Left kidney (tissue), 2 donors: ENCODE measurements around the gene DNAH7. TPM values are rescaled to one million over a fixed set of nuclear protein-coding genes. Genes with fewer than 3 reads are reported as not detected.

ENCODE experiments used
- DNase-seq: peaks from one replicate; pipeline ENCODE4 v3.0.0-alpha.2; 2013
- polyA plus RNA-seq: library from polyadenylated mRNA; unstranded; fragments of 120-200 nt; gene quantifications from one replicate; pipeline ENCODE4 v1.2.1, GENCODE V29; 2013; ENCODE audit not compliant: insufficient read length

Gene DNAH7
- polyA plus RNA-seq, 1 donor: 8.8 TPM

DNA sequence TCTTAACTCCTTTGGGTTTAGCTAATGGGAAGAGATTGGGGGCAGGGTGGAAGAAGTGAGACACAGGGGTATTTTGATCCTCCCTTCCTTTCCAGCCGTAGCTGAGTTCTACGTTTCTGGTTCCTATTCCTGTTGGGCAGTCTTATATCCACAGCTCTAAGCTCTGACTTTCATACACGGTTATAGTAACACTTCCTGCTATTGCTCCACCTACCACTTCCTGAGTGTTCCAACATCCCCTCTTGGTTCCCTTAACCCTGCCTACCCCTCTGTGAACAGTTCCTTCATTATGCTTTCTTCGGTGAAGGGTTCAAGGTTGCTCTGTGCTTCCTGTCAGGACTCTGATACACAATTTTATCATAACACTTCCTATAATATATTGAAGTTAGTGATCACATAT lies 205.1 kb downstream of the DNAH7 start:
- DNase-seq: no peak

DNA sequence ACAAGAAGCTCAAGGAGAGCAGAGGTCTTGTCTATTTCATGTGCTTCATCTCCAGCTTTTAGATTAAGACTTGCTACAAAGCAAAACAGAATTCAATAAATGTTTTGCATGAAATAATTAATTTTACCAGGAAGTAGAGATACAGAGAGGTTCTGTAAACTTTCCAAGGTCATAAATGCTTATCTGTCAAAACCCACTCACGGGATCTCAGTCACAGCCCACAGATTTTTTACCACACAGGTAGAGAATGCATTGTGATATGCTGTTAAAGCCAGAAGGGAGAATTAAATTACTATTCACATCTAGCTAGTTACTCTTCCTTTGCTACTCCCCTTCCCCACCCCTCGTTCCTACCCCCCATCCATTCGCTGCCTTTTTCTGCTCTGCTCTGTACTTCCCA lies 205.5 kb downstream of the DNAH7 start:
- no peak for DNase-seq

DNA sequence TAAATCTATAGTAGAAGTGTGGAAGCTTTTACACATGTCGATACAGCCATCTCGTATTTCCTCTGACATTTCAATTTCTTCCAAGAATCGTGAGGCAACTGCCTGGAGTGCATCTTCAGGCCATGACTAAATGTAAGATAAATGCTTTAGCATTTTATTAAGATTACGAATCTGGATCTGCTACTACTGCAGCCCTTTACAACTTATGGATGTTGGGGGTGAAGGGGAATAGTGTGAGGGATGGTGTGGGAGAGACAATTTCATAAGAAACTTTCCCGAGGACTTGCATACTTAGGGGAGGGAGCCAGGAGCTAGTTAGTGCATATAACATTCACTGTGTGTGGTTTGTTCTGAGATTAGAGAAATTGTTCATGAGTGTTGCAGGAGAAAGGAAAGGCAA lies 206.8 kb downstream of the DNAH7 start:
- no peak for DNase-seq

DNA sequence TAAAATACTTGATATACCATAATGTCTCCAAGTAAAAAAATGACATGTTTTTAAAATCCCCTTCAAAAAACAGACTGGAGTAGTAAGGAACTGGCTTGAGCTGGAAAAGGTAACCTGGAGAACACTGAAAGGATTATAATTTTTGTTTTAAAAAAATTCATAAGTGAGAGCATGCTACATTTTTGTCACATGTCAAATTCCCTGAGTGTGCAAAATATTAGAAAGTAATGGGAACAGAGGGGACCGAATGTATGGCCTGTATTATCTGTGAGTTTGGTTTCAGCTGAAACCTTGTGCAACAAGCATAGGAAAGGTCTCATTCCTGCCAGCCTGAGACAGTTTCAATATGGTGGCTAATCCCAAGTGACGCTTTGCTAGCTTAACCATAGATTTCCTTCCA lies 209.1 kb downstream of the DNAH7 start:
- DNase-seq: no peak

- DNase-seq: no peak
Measured at GRCh38 chr2:195857132-195857531, 211.5 kb downstream of the DNAH7 start.

DNA sequence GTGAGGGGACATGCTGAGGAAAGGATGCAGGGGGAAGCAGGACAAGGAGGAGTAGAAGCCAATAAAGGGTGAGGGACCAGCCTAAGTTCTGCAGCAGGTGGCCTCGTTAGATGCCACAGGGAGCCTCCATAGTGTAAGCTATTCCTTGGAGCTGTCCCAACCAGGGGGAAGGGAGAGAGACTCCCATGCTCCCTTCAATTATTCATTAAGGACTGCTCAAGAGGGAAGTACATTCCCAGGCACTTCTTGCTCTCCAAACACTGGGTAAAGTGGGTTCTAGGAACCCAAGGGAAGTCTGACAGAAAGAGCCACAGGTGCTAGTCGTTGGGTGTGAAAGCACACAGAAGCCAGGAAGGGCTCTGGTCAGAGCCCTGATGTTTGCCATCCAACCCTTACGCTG lies 217.9 kb downstream of the DNAH7 start:
- no peak for DNase-seq

DNA sequence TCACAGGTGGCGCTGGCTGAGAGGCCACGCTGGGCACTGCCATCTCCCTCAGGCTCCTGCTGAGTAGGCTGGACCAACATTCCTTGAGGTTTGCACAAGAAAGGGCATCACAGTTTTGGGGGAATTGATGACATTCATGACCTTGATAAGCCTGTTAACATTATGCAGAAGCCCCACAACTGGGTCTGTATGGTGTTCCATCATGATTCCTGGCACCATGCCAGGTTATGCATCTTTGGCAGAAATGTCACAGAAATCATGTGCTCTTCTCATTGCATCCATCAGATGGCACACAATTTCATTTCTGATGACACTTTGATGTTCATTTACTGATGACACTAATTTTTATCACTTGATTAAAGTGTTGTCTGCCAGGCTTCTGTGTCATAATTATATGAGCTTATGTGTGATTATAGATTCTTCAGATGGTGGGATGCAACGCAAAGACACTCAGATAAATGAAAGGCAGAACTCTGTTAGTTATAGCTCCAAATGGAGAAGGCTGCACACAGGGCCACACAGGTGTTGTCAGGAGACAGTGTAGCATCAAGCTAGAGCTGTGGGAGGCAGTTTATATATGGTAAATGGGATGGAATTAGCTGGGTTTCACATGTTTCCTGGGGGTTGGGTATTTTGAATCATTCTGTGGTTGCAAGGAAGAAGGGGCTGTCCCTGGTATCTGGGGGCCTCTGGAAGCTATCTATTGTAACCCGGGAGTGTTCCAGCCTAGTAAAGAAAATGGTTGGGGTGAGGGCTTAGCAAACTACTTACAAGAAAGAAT lies 220.3 kb downstream of the DNAH7 start:
- no peak for DNase-seq

DNA sequence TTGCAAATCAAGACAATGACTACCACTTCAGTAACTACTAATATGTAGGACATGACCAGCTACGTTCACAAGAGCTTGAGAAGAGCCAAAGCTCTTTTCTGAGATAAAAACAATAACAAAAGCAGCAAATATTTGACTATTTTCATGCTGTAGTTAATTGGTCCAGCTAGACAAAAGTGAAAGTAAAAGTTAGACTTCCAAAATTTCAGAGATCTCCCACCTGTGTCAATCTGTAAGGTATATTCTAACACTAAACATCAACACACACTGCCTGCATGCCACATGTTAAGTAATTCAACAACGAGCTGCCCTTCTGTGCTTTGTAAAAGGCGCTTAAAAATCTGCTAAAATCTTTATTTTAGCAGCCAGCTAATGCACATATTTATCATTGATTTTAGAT lies 225.7 kb downstream of the DNAH7 start:
- no peak for DNase-seq

DNA sequence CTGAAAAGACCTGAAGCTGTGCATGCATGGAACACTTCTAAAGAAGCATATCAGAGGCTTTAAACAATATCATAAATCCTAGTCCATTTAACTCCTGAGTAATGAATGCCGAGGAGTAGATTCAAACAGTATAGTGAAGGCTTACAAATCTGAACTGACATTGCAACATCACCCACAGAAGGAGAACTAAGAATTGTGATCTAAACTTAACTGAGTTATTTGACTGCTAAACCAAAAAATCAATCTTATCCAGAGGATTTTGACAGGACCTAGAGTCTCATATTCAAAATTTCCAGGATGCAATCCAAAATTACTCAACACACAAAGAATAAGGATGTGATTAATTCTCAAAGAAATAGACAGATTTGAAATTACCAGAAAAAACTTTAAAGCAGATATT lies 230.6 kb downstream of the DNAH7 start:
- DNase-seq: no peak

GRCh38 chr2:195836002-195836401 lies 232.6 kb downstream of the DNAH7 start:
- DNase-seq: no peak

- no peak for DNase-seq
Measured at GRCh38 chr2:195834836-195835235, 233.8 kb downstream of the DNAH7 start.

- DNase-seq: no peak
Measured at GRCh38 chr2:195830968-195831950, 237.4 kb downstream of the DNAH7 start.

- DNase-seq: no peak
Measured at GRCh38 chr2:195824478-195824877, 244.2 kb downstream of the DNAH7 start.

GRCh38 chr2:195823206-195823605 lies 245.4 kb downstream of the DNAH7 start:
- no peak for DNase-seq

DNA sequence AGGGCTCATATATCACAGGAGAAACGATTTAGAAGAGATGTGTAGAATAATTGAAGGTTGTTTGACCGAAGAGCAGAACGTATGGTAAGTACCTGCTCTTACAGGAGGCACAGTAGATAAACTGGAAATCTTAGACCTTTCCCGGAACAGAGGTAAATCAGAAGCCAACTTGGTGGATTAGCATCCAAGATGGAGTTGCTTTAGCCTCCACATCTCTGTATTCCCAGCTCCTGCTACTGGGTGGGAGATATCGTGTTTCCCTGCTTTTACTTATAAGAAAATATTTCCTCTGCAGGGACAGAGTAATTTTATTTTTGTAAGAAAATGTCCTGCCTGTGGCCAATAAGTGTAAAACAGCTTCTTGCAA lies 247.1 kb downstream of the DNAH7 start:
- DNase-seq: no peak

- DNase-seq: no peak
Measured at GRCh38 chr2:195820867-195821565, 247.6 kb downstream of the DNAH7 start.

GRCh38 chr2:195820373-195820772 lies 248.3 kb downstream of the DNAH7 start:
- no peak for DNase-seq

GRCh38 chr2:195819276-195819675 lies 249.4 kb downstream of the DNAH7 start:
- no peak for DNase-seq

- DNase-seq: no peak
Measured at GRCh38 chr2:195818526-195818925, 250.1 kb downstream of the DNAH7 start.

DNA sequence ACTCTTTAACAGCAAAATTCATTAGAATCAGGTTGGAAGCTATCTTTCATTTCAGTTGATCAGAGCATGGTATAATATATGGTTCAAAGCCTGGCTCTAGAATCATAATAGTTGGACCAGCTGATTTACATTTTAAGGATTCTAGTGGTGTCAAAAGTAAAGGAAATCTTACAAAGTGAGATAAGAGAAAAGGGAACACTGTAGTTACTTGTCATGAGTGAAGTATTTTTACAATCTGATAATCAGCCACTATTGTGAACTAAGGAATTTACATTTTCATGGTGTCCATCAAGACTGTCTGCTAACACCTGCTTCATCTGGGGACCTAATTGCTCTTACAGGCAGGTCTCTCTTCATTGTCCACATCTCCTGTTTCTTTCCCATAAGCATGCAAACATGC lies 250.5 kb downstream of the DNAH7 start:
- no peak for DNase-seq

- DNase-seq: no peak
Measured at GRCh38 chr2:195815083-195815482, 253.6 kb downstream of the DNAH7 start.

DNA sequence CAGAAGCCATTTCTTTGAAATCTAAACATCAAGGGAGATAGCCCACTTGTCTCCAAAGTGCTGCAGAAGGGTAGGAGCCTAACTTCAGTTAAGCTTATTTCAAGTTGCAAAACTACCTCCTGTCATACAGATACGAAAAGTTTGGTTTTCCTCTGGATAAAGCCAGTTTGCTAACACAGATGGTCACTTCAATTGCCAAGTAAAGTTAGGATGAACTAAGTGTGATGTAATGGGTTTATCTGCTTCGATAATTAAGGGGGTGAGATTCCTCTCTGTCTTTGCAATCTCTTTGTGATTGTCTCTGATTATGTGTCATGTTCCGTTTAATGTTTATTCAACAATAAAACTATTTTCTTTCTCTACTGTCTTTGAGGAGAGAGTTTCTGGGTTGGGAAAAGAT lies 255.2 kb downstream of the DNAH7 start:
- DNase-seq: no peak
